Stomach (tissue), 4 donors: ENCODE measurements around the gene ADD2.

Source experiments
- CTCF ChIP-seq, 7 experiments: fragments of 450-650 bp in 4 of 7; fragments of 200-600 bp in 3 of 7; sonication (generic) in 3 of 7; IDR thresholded peaks; one replicate each; pipeline ENCODE4 v1.5.1; 2016 to 2019; ENCODE audit warnings: antibody characterized with exemption in 7 of 7, control low read depth in 2 of 7, mild to moderate bottlenecking in 1 of 7
- EP300 ChIP-seq: sonication (generic); formaldehyde crosslinking; IDR thresholded peaks from one replicate; pipeline ENCODE4 v1.6.1; 2017; ENCODE audit warnings: antibody characterized with exemption
- POLR2A ChIP-seq, 4 donors: fragments of 450-650 bp; IDR thresholded peaks; one replicate each; pipeline ENCODE4 v1.6.1; 2016; ENCODE audit warnings: antibody characterized with exemption in 4 of 4, control low read depth in 2 of 4, mild to moderate bottlenecking in 1 of 4, moderate library complexity in 1 of 4
- POLR2AphosphoS5 ChIP-seq, 3 donors: sonication (generic); formaldehyde crosslinking; IDR thresholded peaks; one replicate each; pipeline ENCODE4 v1.6.1; 2016; ENCODE audit warnings: antibody characterized with exemption in 3 of 3

DNA sequence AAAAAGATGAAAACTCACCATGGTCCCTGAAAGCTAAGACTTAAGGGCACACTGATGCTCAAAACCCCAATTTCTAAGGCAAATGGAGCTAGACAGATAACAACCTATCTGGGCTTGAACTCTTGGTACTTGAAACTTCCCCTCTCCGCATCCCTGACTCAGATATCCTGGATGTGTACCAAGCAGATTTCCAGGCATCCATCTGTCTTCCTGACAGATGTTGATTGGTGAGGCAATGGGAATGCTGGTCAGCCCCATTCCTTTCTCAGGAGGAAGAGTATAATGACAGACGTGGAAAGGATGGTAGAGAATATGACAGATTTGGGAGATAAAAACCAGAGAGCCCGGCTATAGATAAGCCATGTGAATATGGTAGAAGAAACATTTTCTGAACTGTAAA is 69.2 kb downstream of the ADD2 start:
- TF ChIP-seq CTCF (IDR thresholded peaks at IDR 0.05) (no peak), POLR2A (IDR thresholded peaks at IDR 0.05) (no peak), POLR2AphosphoS5 (IDR thresholded peaks at IDR 0.05) (no peak), EP300 (no peak)
